CD4-positive, CD25-positive, alpha-beta regulatory T cell (primary cell): ENCODE results near the gene TPPP. TPM values are rescaled to one million over a fixed set of nuclear protein-coding genes. Genes with fewer than 3 reads are reported as not detected.

ENCODE experiments used
- ATAC-seq, 2 donors: fragments of 150-1000 bp; cut with Tn5 transposase; one replicate each; pipeline ENCODE4 v1.10.0; 2021; ENCODE audit warnings: low read depth in 2 of 2, moderate number of reproducible peaks in 2 of 2, moderate library complexity in 1 of 2
- DNase-seq, 3 donors: peaks; one replicate each; pipeline versions ENCODE4 v3.0.0 to v3.0.0-alpha.2; 2012 to 2022; ENCODE audit warnings: mixed read lengths in 1 of 3
- H3K27ac ChIP-seq: one replicate; pipeline ENCODE4 v1.7.0; 2013; ENCODE audit warnings: mild to moderate bottlenecking, low read length; ENCODE audit not compliant: insufficient read depth, poor library complexity, severe bottlenecking
- H3K27me3 ChIP-seq: one replicate; pipeline ENCODE4 v1.7.0; 2013; ENCODE audit warnings: low read length; ENCODE audit not compliant: control insufficient read depth, insufficient read depth
- H3K36me3 ChIP-seq: one replicate; pipeline ENCODE4 v1.7.0; 2013; ENCODE audit warnings: mild to moderate bottlenecking, low read length, moderate library complexity; ENCODE audit not compliant: control insufficient read depth, insufficient read depth
- H3K4me1 ChIP-seq: 2 replicates; pipeline ENCODE4 v1.7.0; 2013; ENCODE audit warnings: mild to moderate bottlenecking, low read length; ENCODE audit not compliant: insufficient read depth, control insufficient read depth, poor library complexity, severe bottlenecking
- H3K4me3 ChIP-seq: one replicate; pipeline ENCODE4 v1.7.0; 2013; ENCODE audit warnings: low read depth, mild to moderate bottlenecking, low read length, moderate library complexity
- H3K9me3 ChIP-seq, 2 experiments: 1 replicate in 1 of 2; 2 replicates in 1 of 2; pipeline ENCODE4 v1.7.0; 2013; ENCODE audit warnings: low read length in 2 of 2, mild to moderate bottlenecking in 1 of 2, moderate library complexity in 1 of 2; ENCODE audit not compliant: control insufficient read depth in 2 of 2
- H3K27ac Mint-ChIP-seq, 3 donors: one replicate each; pipeline ENCODE4 v1.8.0; 2020 to 2022; ENCODE audit warnings: mild to moderate bottlenecking in 3 of 3, mixed read lengths in 3 of 3, moderate library complexity in 2 of 3
- H3K27me3 Mint-ChIP-seq: one replicate; pipeline ENCODE4 v1.8.0; 2022; ENCODE audit warnings: mild to moderate bottlenecking, mixed read lengths
- H3K36me3 Mint-ChIP-seq: one replicate; pipeline ENCODE4 v1.8.0; 2020; ENCODE audit warnings: mixed read lengths
- H3K4me1 Mint-ChIP-seq, 4 donors: one replicate each; pipeline ENCODE4 v1.8.0; 2020 to 2022; ENCODE audit warnings: mixed read lengths in 4 of 4, mild to moderate bottlenecking in 1 of 4
- H3K4me3 Mint-ChIP-seq, 4 donors: one replicate each; pipeline ENCODE4 v1.8.0; 2020 to 2022; ENCODE audit warnings: mild to moderate bottlenecking in 4 of 4, mixed read lengths in 4 of 4, moderate library complexity in 3 of 4
- H3K9me3 Mint-ChIP-seq, 7 donors: one replicate each; pipeline ENCODE4 v1.8.0; 2020 to 2022; ENCODE audit warnings: mixed read lengths in 7 of 7, mild to moderate bottlenecking in 3 of 7, moderate library complexity in 2 of 7
- polyA plus RNA-seq, 4 donors: library from polyadenylated mRNA; unstranded; fragments of 300-500 nt; fragmentation: Illumina TruSeq; gene quantifications; one replicate each; pipeline ENCODE4 v1.2.3, GENCODE V29; 2021
- total RNA-seq: library from RNA; stranded (reverse); gene quantifications from one replicate; pipeline ENCODE4 v1.2.3, GENCODE V29; 2022

The TPPP gene
- total and polyA plus RNA-seq, 5 donors from 2014 or later = 0.03 to 12.4 (median 0.26) TPM

GRCh38 chr5:673831-674629 lies 19.1 kb downstream of the TPPP start:
- no peaks in the 10 kb centered on the region for H3K9me3 ChIP-seq
- Mint-ChIP-seq H3K27ac (peak overlapping the region in 1 of 3 donors; percentile 73), H3K9me3 (no peaks in the 10 kb centered on the region), H3K36me3 (no peaks in the 10 kb centered on the region), H3K27me3 (peaks cover 6% of the 10 kb centered on the region), H3K4me1 (peaks cover 0 to 16% (median 8%) of the 10 kb centered on the region in 4 donors), H3K4me3 (no peak overlapping the region)
- H3K36me3 ChIP-seq = no peaks in the 10 kb centered on the region
- no peaks in the 10 kb centered on the region for H3K27me3 ChIP-seq
- ATAC-seq = no peak
- DNase-seq = no peak
- H3K4me3 ChIP-seq = no peak overlapping the region
- no peak overlapping the region for H3K27ac ChIP-seq
- H3K4me1 ChIP-seq = peaks cover 31% of the 10 kb centered on the region

- peaks cover 6% of the 10 kb centered on the region for H3K27me3 Mint-ChIP-seq
- H3K4me3 Mint-ChIP-seq = peak overlapping the region; percentile 50 to 92 (median 78)
- no peaks in the 10 kb centered on the region for H3K36me3 Mint-ChIP-seq
- no peaks in the 10 kb centered on the region for H3K9me3 Mint-ChIP-seq
- Histone ChIP-seq H3K27ac (peak overlapping the region; percentile 78), H3K4me3 (no peak overlapping the region), H3K27me3 (no peaks in the 10 kb centered on the region), H3K36me3 (no peaks in the 10 kb centered on the region), H3K4me1 (peaks cover 31% of the 10 kb centered on the region), H3K9me3 (no peaks in the 10 kb centered on the region)
- no peak for DNase-seq
- ATAC-seq = no peak
- peak overlapping the region; percentile 35 to 96 (median 94) for H3K27ac Mint-ChIP-seq
- H3K4me1 Mint-ChIP-seq = peaks cover 0 to 16% (median 8%) of the 10 kb centered on the region in 4 donors
Observed at GRCh38 chr5:673161-673830, 19.9 kb downstream of the TPPP start.

DNA sequence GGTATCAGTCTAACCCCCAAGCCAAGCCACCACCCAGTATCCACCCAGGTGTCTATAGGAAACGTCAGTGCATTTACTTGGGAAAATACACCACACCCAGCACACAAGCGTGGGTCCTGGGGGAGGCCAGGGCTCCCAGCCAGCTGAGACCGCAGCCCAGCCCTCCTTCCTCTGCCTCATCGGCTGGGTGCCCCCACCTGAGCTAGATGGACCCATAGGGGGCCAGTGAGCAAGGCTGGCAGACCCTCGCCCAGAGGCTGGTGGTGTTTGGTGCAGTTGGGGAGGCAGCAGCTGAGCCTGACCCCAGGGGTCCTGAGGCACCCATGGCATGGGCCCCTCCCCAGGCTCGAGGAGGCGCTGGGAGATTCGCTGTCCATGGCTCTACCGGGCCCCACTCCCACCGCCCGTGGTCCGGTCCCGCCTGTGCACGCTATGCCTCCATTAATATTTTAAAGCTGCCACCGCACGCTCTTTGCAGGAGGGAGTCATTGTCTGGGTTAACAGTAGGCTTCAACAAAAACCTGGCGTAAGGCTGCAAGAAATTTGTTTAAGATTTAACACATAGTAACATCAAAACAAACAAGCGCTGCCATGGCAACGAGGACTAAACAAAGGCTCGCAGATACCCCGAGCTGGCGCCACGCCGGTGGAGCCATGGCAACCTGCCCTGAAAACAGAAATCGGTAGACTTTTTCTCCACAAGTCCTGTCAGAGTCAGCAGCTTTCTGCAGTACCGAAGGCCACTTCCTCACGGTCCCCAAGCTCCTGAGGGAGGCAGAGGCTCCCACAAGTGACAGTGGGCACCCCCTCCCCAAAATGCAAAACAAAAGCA lies 20.6 kb downstream of the TPPP start:
- Histone ChIP-seq H3K27ac (peak overlapping the region; percentile 78), H3K4me3 (no peak overlapping the region), H3K36me3 (no peaks in the 10 kb centered on the region), H3K9me3 (no peaks in the 10 kb centered on the region), H3K27me3 (no peaks in the 10 kb centered on the region), H3K4me1 (peaks cover 31% of the 10 kb centered on the region)
- ATAC-seq (peak; percentile 46 to 63), DNase-seq (peak; percentile 50 to 83 (median 83))
- Mint-ChIP-seq H3K9me3 (no peaks in the 10 kb centered on the region), H3K27ac (peak overlapping the region; percentile 35 to 96 (median 94)), H3K4me1 (peaks cover 0 to 16% (median 8%) of the 10 kb centered on the region in 4 donors), H3K27me3 (peaks cover 6% of the 10 kb centered on the region), H3K36me3 (peaks cover 1% of the 10 kb centered on the region), H3K4me3 (peak overlapping the region; percentile 50 to 92 (median 78))

- Mint-ChIP-seq H3K27me3 (peaks cover 6% of the 10 kb centered on the region), H3K27ac (no peak overlapping the region), H3K4me3 (no peak overlapping the region), H3K4me1 (peaks cover 0 to 16% (median 8%) of the 10 kb centered on the region in 4 donors), H3K9me3 (no peaks in the 10 kb centered on the region), H3K36me3 (peaks cover 8% of the 10 kb centered on the region)
- Histone ChIP-seq H3K4me3 (no peak overlapping the region), H3K36me3 (no peaks in the 10 kb centered on the region), H3K27me3 (no peaks in the 10 kb centered on the region), H3K9me3 (no peaks in the 10 kb centered on the region), H3K4me1 (peaks cover 31% of the 10 kb centered on the region), H3K27ac (peak overlapping the region; percentile 78)
- peak; percentile 54 to 69 (median 63) for DNase-seq
- peak; percentile 64 to 72 for ATAC-seq
Observed at GRCh38 chr5:671459-672328, 21.5 kb downstream of the TPPP start.

- H3K27ac Mint-ChIP-seq = no peak overlapping the region
- no peaks in the 10 kb centered on the region for H3K9me3 Mint-ChIP-seq
- Histone ChIP-seq H3K4me3 (no peak overlapping the region), H3K4me1 (peaks cover 31% of the 10 kb centered on the region), H3K9me3 (no peaks in the 10 kb centered on the region), H3K27ac (no peak overlapping the region), H3K27me3 (no peaks in the 10 kb centered on the region), H3K36me3 (no peaks in the 10 kb centered on the region)
- peaks cover 8% of the 10 kb centered on the region for H3K36me3 Mint-ChIP-seq
- H3K4me1 Mint-ChIP-seq = peaks cover 0 to 16% (median 8%) of the 10 kb centered on the region in 4 donors
- ATAC-seq = no peak
- H3K4me3 Mint-ChIP-seq = no peak overlapping the region
- peaks cover 6% of the 10 kb centered on the region for H3K27me3 Mint-ChIP-seq
- DNase-seq = no peak
Observed at GRCh38 chr5:670396-671270, 22.5 kb downstream of the TPPP start.

- DNase-seq (no peak), ATAC-seq (no peak)
- H3K4me3 Mint-ChIP-seq = no peak overlapping the region
Observed at GRCh38 chr5:669842-670395, 23.2 kb downstream of the TPPP start.

More at GRCh38 chr5:669842-670395, 23.2 kb downstream of the TPPP start:
- peaks cover 0 to 16% (median 8%) of the 10 kb centered on the region in 4 donors for H3K4me1 Mint-ChIP-seq
- H3K36me3 Mint-ChIP-seq = peaks cover 8% of the 10 kb centered on the region
- no peak overlapping the region for H3K27ac ChIP-seq
- no peaks in the 10 kb centered on the region for H3K9me3 ChIP-seq
- H3K27ac Mint-ChIP-seq = no peak overlapping the region
- no peak overlapping the region for H3K4me3 ChIP-seq
- no peaks in the 10 kb centered on the region for H3K9me3 Mint-ChIP-seq
- H3K27me3 ChIP-seq = no peaks in the 10 kb centered on the region
- no peaks in the 10 kb centered on the region for H3K36me3 ChIP-seq
- H3K4me1 ChIP-seq = peaks cover 31% of the 10 kb centered on the region
- peaks cover 6% of the 10 kb centered on the region for H3K27me3 Mint-ChIP-seq
